GM19025 (cell line): ENCODE measurements around the gene TIGD7.
A peak's percentile ranks its signal among the peaks of the same experiment; 100 is the strongest.
"Not testable (repeated sequence)": the region's sequence is repeated elsewhere in the genome, so short reads cannot be mapped to it uniquely, and the experiment has no call there.

Experiments
- ATAC-seq: cut with Tn5 transposase; IDR thresholded peaks from one replicate; pipeline ENCODE4 v1.9.1; 2021; ENCODE audit warnings: mild to moderate bottlenecking, low read depth, moderate library complexity; ENCODE audit not compliant: unreplicated experiment

The TIGD7 gene

GRCh38 chr16:3283543-3284447 is 21.4 kb downstream of the TIGD7 start:
- ATAC-seq, result no peak

- peak; percentile 73 for ATAC-seq
Measured at GRCh38 chr16:3282730-3283542, 22.3 kb downstream of the TIGD7 start, which contains the start of gene ZNF263. TSS of gene ZNF263 (plus strand) at chr16:3283491. CDS start at chr16:3283819, 328 bp downstream.

- peak; percentile 19 for ATAC-seq
Measured at GRCh38 chr16:3282103-3282729, 23.0 kb downstream of the TIGD7 start.

GRCh38 chr16:3281222-3281820 is 23.9 kb downstream of the TIGD7 start:
- ATAC-seq, result no peak

- no peak for ATAC-seq
Measured at GRCh38 chr16:3276679-3277078, 28.6 kb downstream of the TIGD7 start.

- no peak for ATAC-seq
Measured at GRCh38 chr16:3274947-3275346, 30.3 kb downstream of the TIGD7 start.

GRCh38 chr16:3274490-3274889 is 30.7 kb downstream of the TIGD7 start:
- ATAC-seq, result no peak

GRCh38 chr16:3271281-3271680 is 33.9 kb downstream of the TIGD7 start:
- ATAC-seq, result not testable (repeated sequence)

GRCh38 chr16:3270718-3271117 is 34.5 kb downstream of the TIGD7 start:
- not testable (repeated sequence) for ATAC-seq

- no peak for ATAC-seq
Measured at GRCh38 chr16:3268294-3268693, 36.9 kb downstream of the TIGD7 start.

- ATAC-seq, result no peak
Measured at GRCh38 chr16:3266873-3267537, 38.2 kb downstream of the TIGD7 start.

GRCh38 chr16:3264137-3265036 is 40.8 kb downstream of the TIGD7 start:
- peak; percentile 65 for ATAC-seq

- ATAC-seq, result no peak
Measured at GRCh38 chr16:3262517-3262916, 42.7 kb downstream of the TIGD7 start.

- no peak for ATAC-seq
Measured at GRCh38 chr16:3259836-3260235, 45.4 kb downstream of the TIGD7 start.

GRCh38 chr16:3256866-3257465 is 48.3 kb downstream of the TIGD7 start:
- ATAC-seq, result no peak

GRCh38 chr16:3256146-3256865 is 48.9 kb downstream of the TIGD7 start, which contains the start of gene MEFV:
TSS of gene MEFV (minus strand) at chr16:3256633. CDS start at chr16:3256587, 46 bp downstream.
- ATAC-seq, result no peak

GRCh38 chr16:3254309-3254708 is 50.9 kb downstream of the TIGD7 start:
- no peak for ATAC-seq

GRCh38 chr16:3252967-3253366 is 52.3 kb downstream of the TIGD7 start:
- no peak for ATAC-seq
